ENCODE measurements around the gene IER3IP1.

GRCh38 chr18:47163241-47163640 lies 12.9 kb downstream of the IER3IP1 start:
- TF ChIP-seq CTCF (conservative IDR thresholded peaks at IDR 0.05; ENCODE audit: low read length) (no peak), EZH2phosphoT487 (IDR thresholded peaks at IDR 0.05; ENCODE audit: borderline replicate concordance, low read depth, low read length) (no peak)
